HG02884 (cell line): ENCODE measurements around the gene SCAMP5.

ENCODE experiments used
- ATAC-seq: cut with Tn5 transposase; IDR thresholded peaks from one replicate; pipeline ENCODE4 v1.9.1; 2021; ENCODE audit warnings: mild to moderate bottlenecking, moderate library complexity; ENCODE audit not compliant: unreplicated experiment

Gene SCAMP5

DNA sequence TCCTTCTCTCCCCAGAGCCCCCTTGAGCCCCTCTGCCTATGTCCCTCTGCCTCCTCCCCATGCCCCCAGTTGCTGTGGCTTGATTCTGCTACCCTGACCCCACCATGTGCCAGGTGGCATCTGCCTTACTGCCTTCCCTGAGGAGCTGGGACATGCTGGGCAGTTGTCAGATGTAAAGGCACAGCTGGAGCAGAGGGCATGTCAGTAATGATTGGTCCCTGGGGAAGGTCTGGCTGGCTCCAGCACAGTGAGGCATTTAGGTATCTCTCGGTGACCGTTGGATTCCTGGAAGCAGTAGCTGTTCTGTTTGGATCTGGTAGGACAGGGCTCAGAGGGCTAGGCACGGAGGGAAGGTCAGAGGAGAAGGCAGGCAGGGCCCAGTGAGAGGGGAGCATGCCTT lies 24.6 kb downstream of the SCAMP5 start:
- no peak for ATAC-seq

DNA sequence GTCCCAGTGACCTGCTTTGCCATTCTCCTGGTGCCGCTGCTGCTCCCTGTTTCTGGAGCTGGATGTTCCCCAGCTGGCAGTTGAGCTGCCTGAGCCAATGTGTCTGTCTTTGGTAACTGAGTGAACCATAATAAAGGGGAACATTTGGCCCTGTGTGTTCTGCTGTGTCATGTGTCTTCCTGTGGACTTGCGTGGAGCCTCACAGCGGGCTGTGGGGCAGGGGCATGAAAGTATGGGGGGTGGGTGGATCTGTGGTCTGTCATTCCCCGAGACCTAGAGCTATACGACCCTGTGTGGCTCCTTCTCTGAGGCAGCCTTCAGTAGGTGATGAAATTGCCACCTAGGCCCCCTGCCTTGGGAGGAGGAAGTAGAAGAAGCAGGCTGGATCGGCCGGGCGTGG lies 26.0 kb downstream of the SCAMP5 start:
- ATAC-seq: no peak

DNA sequence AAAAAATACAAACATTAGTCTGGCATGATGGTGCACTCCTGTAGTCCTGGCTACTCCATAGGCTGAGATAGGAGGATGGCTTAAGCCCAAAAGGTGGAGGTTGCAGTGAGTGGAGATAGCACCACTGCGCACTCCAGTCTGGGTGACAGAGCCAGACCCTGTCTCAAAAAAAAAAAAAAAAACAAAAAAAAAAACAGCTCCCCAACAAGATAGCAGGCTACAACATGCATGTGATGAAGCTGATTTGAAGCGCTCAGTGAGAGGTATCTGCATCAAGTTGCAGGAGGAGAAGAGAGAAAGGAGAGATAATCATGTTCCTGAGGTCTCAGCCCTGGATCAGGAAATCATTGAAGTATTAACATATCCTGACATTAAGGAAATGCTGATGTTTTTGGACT lies 27.4 kb downstream of the SCAMP5 start:
- ATAC-seq: no peak

DNA sequence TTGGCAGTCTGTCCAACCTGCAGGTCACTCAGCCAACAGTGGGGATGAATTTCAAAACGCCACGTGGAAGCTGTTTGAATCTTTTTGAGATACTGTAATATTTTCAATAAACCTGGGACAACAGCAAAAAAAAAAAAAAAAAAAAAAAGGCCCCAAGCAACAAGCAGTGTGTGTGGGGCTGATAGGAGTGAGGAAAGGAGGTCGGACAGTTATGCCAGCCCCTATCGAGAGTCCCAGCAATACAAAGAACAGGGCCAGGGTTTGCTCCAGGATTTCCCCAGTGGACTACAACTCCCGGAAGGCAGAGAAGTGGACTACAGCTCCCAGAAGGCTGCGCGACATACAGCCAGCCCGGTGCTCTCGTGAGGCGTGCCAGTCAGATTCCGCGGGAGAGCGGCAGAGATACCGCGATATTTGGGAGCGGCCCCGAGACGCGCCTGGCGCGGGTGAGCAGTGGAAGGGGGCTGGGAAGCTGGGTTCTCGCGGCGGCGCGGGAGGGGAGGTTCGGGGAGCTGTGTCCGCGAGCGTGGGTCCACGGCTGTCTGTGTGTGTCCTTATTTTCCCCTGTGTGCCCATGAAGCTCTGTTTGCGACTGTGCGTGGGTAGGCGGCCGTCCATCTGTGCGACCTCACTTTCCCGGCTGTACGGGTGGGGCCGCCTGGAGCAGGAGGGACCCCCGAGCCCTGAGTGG lies 28.0 kb downstream of the SCAMP5 start, which contains the start of gene PPCDC:
PPCDC (plus strand) TSS at position 410 of the 691 bp plus-strand sequence. CDS start 4,729 bp downstream, outside the sequence.
- peak; percentile 96 for ATAC-seq

DNA sequence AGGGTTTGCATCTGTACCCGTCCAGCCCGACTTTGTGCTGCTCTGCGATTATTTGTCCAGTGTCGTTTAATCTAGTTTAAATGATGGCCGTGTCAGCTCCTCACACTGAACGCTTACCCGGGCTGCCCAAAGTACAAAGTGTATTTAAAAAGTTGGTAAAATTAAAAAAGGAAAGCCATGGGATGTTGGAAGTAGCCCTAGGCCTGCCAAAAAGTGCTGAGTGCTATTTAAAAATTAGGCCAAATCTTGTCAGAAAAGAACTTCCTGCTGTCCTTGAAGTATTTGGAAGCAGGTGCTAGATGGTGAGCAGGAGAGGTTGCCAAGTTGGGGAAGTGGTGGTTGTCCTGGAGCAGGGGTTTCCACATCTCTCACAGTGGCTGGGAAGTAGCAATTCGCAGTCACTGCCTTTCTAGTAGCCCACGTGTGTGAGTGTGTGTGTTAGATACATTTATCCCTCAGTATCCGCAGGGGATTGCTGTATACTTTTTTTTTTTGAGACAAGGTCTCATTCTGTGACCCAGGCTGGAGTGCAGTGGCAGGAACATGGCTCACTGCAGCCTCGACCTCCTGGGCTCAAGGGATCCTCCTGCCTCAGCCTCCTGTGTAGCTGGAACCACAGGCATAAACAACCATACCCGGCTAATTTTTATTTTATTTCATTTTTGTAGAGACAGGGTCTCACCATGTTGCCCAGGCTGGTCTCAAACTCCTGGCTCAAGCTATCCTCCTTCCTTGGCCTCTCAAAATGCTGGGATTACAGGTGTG lies 28.7 kb downstream of the SCAMP5 start:
- ATAC-seq: no peak

DNA sequence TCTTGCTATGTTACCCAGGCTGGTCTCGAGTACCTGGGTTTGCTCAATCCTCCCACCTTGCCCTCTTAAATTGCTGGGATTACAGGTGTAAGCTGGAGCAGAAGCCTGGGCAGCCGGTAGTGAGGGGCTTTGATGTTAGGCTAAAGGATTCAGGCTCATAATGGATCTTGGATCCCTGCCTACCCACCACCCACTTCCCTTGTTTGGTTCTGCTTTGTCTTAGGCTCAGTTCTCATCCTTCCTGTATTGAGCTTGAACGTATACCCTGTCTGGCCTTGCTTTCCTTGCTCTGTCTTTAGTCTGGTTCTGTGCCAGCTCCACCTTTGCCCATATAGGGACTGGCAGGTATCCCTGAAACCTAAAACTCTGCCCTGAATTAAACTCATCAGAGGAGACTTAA lies 29.7 kb downstream of the SCAMP5 start:
- ATAC-seq: no peak

DNA sequence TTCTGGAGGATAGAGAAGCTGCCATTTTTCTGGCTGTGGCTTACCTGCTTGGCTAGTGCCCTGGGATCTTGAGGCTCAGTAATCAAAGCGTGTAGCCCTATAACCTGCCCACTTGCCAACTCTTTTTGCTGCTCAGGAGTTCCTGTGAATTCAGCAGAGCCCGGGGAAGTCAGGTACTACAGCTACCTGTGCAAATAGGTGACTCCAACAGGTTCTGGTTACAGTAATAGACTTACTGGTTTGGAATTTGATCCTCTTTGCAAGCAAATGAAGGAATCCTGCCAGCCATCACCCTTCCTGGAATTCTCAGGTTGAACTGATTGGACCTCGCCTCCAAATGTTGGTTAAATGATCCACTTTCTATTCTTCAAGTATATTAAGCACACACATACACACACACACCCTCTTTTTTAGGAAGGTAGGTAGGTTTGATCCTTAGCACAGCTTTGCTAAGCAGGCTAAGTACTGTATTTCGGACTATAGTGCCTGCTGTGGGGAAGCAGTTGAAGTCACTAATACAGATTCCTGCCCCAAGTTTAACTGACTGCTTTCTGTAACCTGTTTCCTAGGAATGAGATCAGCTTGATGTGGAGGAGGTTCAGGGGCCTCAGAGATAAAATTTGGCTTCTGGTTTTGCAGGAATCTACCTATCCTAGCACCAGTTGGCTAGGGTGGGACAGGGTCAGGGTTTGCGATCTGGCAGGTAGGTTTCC lies 30.3 kb downstream of the SCAMP5 start:
- no peak for ATAC-seq

DNA sequence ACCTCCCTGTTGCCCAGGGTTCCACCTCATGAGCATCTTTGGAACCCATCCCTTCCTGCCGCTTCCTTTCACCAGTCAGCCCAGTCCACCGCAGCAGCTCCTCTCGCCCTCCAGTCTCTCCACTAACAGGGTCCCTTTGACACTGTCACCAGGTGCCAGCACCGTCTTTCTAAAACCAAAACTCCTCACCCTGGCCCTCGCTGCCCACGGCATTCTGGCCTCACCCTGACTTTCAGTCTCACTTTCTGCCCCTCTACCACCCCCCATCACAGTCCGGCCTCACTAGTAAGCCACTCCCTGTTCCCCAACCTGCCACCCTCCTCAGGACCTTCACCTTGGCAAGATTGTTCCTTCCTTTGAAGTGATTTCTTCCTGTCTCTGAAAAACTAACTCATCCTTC lies 32.2 kb downstream of the SCAMP5 start:
- ATAC-seq: no peak

DNA sequence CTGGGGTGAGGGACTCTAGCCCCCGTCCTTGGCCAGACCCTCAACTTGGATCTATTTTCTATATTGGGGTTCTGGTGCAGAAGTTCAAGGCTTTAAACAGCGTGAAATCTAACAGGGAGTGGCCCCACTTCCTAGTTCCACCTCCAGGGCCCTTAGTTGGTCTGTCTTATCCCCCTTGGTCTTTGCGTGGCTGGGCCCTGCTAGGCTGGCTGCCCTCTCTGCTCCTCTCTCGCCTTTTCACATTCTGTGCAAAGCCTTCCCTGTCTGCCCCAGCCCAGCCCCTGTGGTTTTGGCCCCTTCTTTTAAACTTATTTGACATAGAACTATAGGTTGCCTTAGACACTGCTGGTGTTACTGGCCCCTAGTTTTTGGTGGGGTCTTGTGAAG lies 33.6 kb downstream of the SCAMP5 start:
- no peak for ATAC-seq

DNA sequence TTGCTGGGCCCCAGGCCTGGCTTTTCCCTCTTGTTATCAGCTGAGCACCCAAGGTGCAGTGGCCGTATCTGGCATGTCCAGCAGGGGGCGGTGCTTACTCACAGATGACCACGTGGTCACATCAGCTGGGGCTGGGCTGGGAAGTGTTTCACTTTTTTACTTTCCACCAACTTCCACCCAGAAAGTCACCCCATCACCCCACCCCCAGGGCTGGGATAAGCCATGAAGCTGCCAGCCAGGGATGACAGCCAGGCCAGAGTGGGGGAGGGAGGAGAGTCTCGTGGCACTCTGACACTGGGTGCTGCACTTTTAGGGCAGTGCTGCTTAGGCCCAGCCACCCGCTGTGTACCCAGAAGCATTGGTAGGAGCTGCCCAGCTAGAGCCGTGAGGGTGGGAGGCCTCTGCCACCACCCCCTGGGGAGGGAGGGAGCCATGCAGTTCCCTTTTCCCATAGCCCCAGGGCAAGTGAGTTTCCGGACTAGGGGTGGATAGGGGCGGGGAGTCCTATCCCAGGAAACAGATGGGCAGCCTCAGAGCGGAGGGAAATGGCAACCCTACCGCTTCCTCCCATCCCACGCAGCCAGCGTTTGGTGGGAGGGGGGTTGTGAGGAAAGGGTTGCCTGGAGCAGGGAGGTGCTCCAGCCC lies 34.1 kb downstream of the SCAMP5 start:
- peak; percentile 60 for ATAC-seq

DNA sequence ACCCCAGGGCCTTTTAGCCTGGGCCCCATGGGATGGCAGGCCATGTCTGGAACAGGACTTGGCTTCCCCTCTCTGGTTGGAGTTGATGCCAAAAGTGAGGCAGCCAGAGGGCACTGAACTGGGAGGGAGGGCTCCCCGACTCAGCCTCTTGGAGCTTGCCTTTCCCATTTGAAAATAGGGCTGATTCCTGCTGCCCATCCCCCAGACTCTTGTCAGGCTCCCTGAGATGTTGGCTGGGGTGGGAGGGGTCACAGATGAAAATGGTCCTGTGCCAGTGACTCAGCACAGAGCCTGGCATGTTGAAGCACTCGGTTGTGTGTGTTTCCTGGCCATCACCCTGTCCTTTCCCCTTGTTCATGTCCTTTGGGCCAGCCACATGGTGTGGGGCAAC lies 34.7 kb downstream of the SCAMP5 start:
- ATAC-seq: no peak

DNA sequence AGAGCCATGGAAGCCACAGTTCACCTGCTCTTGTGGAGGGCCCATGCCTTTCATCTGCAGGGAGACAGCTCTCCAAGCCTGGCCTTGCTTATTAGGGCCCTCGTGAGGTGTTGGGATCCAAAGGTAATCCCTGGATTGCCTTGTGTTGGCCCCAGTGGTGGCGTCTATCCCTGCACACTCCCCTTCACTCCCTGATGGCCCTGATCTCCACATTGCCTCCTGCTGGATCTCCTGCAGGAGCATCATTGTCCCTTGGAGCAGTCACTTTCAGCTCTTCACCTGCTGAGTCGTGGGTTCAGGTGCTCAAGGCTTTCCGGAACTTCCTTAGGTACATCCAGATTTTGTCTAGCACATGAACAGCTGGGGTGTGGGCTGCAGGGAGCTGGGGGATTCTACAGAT lies 35.1 kb downstream of the SCAMP5 start:
- no peak for ATAC-seq

DNA sequence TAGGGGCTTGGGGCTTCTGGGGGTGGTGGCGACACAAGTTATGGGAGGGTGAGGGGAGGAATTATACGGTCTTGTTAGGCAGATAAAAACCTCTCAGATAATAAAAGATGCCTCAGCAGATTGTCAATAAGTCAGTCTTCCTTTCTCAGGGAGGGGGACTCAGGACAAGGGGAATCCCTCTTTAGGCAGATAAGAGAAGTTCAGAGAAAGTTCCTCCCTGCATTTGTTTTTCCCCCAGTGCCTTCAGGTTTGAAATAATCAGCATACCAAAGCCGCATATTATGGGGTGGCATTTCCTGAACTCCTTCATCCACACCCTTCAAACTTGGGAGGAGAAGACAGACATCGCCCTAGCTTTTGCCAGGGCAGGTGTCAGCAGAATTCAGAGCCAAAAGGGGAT lies 36.5 kb downstream of the SCAMP5 start:
- ATAC-seq: no peak

DNA sequence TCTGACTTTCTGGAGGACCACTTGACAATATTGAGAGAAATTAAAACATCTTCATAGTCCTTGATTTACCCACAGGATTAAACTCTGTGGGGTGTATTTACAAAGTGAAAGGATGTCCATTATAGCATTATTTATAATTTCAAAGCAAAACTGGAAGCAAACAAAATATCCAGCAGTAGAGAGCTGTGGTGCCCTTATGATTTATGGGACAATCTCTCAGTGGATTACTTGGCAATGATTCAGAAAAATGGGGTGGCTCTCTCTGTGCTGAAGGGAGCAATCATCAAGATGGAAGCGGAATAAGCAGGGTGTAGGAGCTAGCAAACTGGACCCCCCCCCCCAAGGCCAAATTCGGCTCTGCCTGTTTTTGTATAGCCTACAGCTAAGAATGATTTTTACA lies 37.0 kb downstream of the SCAMP5 start:
- ATAC-seq: no peak

DNA sequence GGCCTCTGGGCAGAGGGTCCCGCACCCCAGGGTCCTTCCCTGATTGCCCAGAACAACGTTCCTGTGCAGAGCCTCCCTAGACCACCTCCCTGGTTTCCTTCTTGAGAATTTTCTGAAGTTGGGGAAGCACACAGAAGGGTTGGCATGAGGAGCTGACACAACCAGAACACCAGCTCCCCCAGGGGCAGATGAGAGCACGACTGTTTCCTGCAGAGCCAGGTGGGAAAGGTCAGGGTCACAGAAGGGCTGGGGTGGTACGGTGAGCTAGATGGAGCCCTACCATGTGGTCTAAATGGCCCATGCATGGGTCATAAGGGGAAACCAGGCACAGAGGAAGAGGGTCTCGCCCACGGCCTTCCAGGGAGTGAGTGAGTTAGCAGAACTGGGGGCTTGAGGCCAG lies 38.4 kb downstream of the SCAMP5 start:
- no peak for ATAC-seq

DNA sequence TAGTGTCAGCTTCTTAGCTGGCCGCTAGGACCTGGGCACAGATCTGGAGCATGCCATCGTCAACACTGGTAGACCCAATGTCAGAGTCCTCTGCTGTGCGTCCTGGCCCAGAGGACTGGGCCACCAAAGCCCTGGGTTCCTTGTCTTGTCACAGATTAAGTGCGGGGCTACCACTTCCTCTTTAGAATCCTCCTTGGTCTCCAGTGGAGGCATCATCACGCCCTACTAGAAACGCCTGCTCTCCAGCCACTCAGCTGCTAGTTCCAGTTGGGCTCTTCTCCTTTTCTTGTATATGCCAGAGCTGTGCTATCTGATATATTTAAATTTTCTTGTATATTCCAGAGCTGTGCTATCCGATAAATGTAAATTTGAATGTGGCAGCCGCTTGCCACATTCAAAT lies 39.3 kb downstream of the SCAMP5 start:
- no peak for ATAC-seq

DNA sequence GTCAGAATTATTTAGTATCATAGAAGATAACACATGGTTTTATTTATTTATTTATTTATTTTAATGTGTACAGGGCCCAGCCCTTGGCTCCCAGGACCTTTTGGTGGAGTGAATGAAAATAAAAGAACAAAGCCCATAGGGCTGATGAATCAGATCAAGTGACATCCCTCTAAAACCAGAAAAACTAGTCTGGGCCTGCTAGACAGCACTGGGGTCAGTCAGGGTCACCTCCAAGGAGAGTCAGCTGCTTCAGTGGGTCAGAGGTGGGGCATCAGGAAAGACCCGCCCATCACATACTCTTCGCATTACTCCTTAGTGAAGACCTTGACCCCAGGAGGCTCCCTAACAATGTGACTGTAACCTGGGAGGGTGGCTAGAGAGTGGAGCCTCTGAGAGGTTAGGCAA lies 40.9 kb downstream of the SCAMP5 start:
- ATAC-seq: no peak

DNA sequence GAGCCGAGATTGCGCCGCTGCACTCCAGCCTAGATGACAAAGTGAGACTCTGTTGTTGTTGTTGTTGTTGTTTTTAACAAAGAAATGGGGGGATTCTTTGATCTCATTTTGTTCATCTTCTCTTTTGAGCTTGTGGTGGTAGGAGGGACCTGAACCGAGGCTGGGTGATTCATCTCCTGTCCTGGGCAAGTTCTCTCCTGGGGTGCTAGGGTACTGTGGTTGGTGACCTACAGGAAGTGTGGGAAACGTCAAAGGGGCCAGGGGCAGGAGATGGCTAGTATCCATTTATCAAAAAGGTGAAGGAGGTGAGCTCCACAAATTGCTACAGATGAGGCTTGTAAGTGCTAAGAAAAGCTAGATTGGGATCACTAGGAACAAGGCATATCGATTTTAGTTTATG lies 42.3 kb downstream of the SCAMP5 start:
- ATAC-seq: no peak

DNA sequence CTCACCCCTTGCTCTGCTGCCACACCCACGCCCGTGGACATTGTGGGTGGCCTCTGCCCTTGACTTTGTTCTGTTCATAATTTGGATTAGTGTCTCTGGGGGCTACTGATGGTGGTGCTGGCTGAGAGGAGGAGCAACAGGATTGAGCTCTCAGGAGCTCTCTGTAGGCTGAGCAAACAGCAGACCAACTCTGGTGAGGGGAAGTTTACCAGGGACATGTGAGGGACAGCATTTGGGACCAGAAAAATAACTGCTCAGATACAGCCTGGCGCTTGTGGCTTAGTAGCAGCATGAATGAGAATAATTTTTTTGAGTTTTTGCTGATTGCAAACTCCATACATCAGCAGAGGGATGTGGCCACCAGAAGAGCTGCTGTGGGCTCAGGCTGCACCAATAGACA lies 42.9 kb downstream of the SCAMP5 start:
- no peak for ATAC-seq

DNA sequence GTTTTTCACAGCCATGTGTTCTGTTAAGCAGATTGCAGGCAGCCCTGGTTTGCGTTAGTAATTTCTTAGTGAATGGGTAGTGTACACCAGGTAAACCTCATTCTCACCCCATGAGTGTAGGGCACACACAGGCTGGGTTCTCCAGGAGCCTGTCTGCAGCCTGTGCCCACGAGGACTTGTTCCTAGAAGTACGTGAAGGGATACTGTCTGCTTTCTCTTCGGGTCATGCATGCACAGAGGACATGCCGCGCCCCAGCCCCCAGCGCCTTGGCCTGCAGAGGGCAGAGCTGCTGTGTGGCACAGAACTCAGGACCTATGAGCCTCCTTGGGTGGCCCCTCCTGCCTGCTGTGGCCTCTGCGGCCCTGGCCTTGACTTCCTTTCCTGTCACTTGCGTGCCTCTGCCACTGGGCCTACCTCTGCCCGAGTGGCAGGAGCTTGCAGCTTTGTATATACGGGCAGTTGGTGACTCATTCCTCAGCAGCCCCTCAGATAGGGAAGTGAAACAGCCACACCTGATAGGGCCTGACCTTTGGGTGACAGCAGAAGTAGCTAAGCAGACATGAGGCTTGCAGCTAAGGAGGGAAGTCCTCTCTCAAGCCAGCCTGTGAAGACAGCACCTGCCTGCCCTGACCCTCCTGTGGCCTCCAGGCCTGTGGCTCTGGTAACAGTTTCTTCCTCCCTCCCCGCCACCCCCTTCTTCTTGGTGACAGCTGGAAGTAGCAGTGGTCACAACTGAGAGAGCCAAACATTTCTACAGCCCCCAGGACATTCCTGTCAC lies 47.6 kb downstream of the SCAMP5 start:
- peak; percentile 63 for ATAC-seq
